ENCODE results near the gene GBE1. TPM values are rescaled to one million over a fixed set of nuclear protein-coding genes. Genes with fewer than 3 reads are reported as not detected.

The GBE1 gene
- 22.1 to 31.2 TPM (median 28.8 TPM) in 5 replicates for total RNA-seq (2022; extraction: Qiagen RNA extraction; ENCODE audit: low read depth)

DNA sequence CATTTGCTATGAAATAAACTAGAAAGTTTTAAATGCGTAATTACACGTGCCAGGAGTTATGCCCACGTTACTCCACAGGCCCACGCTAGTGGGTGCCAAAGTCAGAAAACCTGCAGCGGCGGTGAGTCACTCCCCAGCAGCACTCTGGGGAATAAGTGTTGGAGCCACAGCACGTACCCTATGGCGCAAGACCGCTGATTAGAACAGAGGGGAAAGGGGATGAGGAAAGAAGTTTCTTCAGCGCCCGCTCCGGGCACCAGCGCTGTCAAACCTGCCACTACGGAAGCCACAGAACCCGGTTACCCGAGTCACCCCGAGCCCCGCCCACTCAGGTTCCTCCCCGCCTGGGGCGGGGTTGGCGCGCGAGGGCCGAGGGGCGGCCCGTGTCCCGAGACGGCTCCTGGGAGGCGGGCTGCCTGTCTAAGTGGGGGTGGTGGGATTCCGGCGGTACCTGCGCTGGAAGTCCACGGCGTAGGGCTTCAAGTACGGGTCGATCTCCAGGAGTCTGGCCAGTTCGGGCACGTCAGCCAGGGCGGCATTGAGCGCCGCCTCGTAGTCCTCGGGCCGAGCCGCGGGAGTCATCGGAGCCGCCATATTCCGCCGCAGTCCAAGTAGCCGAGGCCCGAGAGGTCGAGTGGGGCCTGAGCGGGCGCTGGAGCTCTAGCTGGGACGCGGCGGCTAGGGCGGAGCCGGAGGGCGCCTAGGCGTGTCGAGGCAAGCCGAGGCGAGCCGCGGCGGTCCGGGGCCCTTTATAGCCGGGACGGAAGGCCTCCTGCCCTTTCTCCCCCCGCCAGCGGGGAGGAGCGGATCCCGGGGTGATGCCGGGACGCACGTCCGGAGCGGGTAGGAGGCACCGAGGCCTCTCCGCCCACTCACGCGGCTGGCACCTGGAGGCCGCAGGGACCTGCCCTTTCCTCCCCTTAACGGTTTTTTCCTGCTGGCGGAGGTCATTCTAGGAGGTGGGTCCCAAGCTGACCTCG, at the start of gene GBE1:
Gene GBE1 (minus strand): TSS at position 722 of the 980 bp plus-strand sequence. CDS start 128 bp downstream, at position 594.

Measured in A549 treated with RU486 at 1 μM for 4 hours (cell line).